HepG2 (cell line): ENCODE measurements around the gene PLIN3. TPM values are rescaled to one million over a fixed set of nuclear protein-coding genes. Genes with fewer than 3 reads are reported as not detected.

Source experiments
- CBX1 ChIP-seq: IDR thresholded peaks from one replicate; pipeline ENCODE4 v1.6.1; 2016; ENCODE audit warnings: antibody characterized with exemption, low read depth
- CENPX ChIP-seq: sonication (generic); formaldehyde crosslinking; IDR thresholded peaks from 2 replicates; pipeline ENCODE4 v1.9.0; 2021; ENCODE audit warnings: mild to moderate bottlenecking, missing genetic modification reagents, moderate library complexity
- DR1 ChIP-seq: sonication (generic); formaldehyde crosslinking; IDR thresholded peaks from 2 replicates; pipeline ENCODE4 v1.8.0; 2021; ENCODE audit warnings: mild to moderate bottlenecking, missing genetic modification reagents, inconsistent platforms
- FOXJ3 ChIP-seq: sonication (generic); formaldehyde crosslinking; IDR thresholded peaks from 2 replicates; pipeline ENCODE4 v1.4.0; 2020; ENCODE audit warnings: missing genetic modification reagents, mild to moderate bottlenecking, borderline replicate concordance
- IKZF4 ChIP-seq: sonication (generic); formaldehyde crosslinking; IDR thresholded peaks from 2 replicates; pipeline ENCODE4 v1.5.1; 2020; ENCODE audit warnings: borderline replicate concordance, mild to moderate bottlenecking, low read depth, missing genetic modification reagents; ENCODE audit errors: not compliant biosample characterization
- PRMT3 ChIP-seq: sonication (generic); formaldehyde crosslinking; IDR thresholded peaks from 2 replicates; pipeline ENCODE4 v1.8.1; 2022; ENCODE audit warnings: low read depth, mild to moderate bottlenecking, moderate library complexity, missing genetic modification reagents, borderline replicate concordance
- SALL1 ChIP-seq: sonication (generic); formaldehyde crosslinking; IDR thresholded peaks from 2 replicates; pipeline ENCODE4 v1.8.0; 2022; ENCODE audit warnings: mild to moderate bottlenecking, missing genetic modification reagents
- SNAI1 ChIP-seq: sonication (generic); formaldehyde crosslinking; IDR thresholded peaks from 2 replicates; pipeline ENCODE4 v1.5.0; 2020; ENCODE audit warnings: mild to moderate bottlenecking, missing genetic modification reagents, borderline replicate concordance
- ZBTB42 ChIP-seq: sonication (generic); formaldehyde crosslinking; IDR thresholded peaks from 2 replicates; pipeline ENCODE4 v1.5.0; 2020; ENCODE audit warnings: mild to moderate bottlenecking, missing genetic modification reagents
- ZFP90 ChIP-seq: sonication (generic); formaldehyde crosslinking; IDR thresholded peaks from 2 replicates; pipeline ENCODE4 v1.8.0; 2022; ENCODE audit warnings: missing genetic modification reagents, mild to moderate bottlenecking, inconsistent platforms, borderline replicate concordance
- ZNF124 ChIP-seq: sonication (generic); formaldehyde crosslinking; IDR thresholded peaks from 2 replicates; pipeline ENCODE4 v1.4.0; 2020; ENCODE audit warnings: missing genetic modification reagents
- ZNF543 ChIP-seq: sonication (generic); formaldehyde crosslinking; IDR thresholded peaks from 2 replicates; pipeline ENCODE4 v1.4.0; 2020; ENCODE audit warnings: mild to moderate bottlenecking, missing genetic modification reagents
- ZNF709 ChIP-seq: sonication (generic); formaldehyde crosslinking; IDR thresholded peaks from 2 replicates; pipeline ENCODE4 v1.5.0; 2020; ENCODE audit warnings: mild to moderate bottlenecking, missing genetic modification reagents
- ZNF790 ChIP-seq: sonication (generic); formaldehyde crosslinking; IDR thresholded peaks from 2 replicates; pipeline ENCODE4 v1.8.0; 2022; ENCODE audit warnings: missing genetic modification reagents, mild to moderate bottlenecking, borderline replicate concordance
- polyA plus RNA-seq, 8 experiments: library from polyadenylated mRNA; depleted of rRNA in 3 of 8; stranded (reverse) in 7 of 8; unstranded in 1 of 8; fragments of >200 nt; fragmentation: Illumina TruSeq in 4 of 8; extraction: Trizol in 4 of 8; gene quantifications; 2 replicates each; pipeline versions ENCODE4 v1.2.1 to v1.2.3, GENCODE V29; 2011 to 2016; ENCODE audit warnings: low read depth in 4 of 8, missing spikeins in 1 of 8, mixed read lengths in 1 of 8; ENCODE audit not compliant: insufficient read depth in 1 of 8
- total RNA-seq, 5 experiments: library from RNA; depleted of rRNA; stranded (reverse); fragments of >200 nt; fragmentation: Illumina TruSeq; extraction: Trizol; gene quantifications; 2 replicates each; pipeline ENCODE4 v1.2.3, GENCODE V29; 2016; ENCODE audit warnings: low read depth in 1 of 5
- TF ChIP-seq, protein P1 (sequence below): IDR thresholded peaks from 2 replicates; pipeline ENCODE4 v1.6.1; 2016; ENCODE audit warnings: missing compliant biosample characterization, missing genetic modification reagents, borderline replicate concordance
- TF ChIP-seq, protein P2 (sequence below), 2 experiments: sonication (generic) in 1 of 2; formaldehyde crosslinking in 1 of 2; IDR thresholded peaks; 2 replicates each; pipeline versions ENCODE4 v1.4.0 to v1.6.1; 2016 to 2020; ENCODE audit warnings: borderline replicate concordance in 1 of 2, low read depth in 1 of 2, mild to moderate bottlenecking in 1 of 2, missing genetic modification reagents in 1 of 2
- TF ChIP-seq, protein P3 (sequence below): IDR thresholded peaks from 2 replicates; pipeline ENCODE4 v1.6.1; 2016; ENCODE audit warnings: low read depth, missing genetic modification reagents, missing compliant biosample characterization

The PLIN3 gene
- total and polyA plus RNA-seq, 2 of the 13 experiments (the other 11 are each of a cell fraction or from before 2014, with no cell fraction given), result 49.3 to 57.9 TPM

DNA sequence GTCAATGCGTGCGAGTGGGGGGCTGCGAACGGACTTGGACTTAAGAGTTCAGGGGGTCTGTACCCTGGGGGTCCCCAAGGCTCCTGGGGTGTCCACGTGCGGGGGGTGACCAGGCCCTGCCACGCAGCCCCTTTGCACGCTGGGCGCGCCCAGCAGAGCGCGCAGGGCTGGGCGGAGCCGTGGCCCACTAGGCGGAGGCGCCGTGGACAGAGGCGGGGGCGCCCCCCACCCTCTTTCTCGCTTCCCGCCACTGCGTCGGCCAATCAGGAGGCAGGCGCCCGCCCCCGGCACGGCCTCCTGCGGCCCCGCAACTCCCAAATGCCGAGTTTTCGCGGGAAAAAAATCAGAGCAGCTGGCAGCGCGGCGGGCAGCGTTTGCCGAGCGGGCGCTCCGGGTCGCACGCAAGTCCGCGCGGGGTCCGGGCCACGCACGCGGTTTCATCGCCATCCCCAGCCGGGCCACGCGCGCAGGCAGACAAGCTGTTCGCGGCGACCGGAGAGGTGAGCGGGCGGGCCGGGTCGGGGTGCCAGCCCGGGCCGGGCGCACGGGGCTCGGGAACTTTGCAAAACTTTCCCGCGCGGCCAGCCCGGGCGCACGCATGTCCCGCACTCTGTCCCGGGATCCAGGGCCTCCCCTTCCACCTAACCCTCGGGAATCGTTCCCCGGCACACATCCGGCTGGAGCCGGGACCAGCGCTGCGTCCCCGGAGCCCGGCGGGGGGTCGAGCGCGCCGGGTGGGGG, 41.9 kb upstream of the PLIN3 start, which contains the start of gene UHRF1 (continued):
- TF ChIP-seq, protein P1, sequence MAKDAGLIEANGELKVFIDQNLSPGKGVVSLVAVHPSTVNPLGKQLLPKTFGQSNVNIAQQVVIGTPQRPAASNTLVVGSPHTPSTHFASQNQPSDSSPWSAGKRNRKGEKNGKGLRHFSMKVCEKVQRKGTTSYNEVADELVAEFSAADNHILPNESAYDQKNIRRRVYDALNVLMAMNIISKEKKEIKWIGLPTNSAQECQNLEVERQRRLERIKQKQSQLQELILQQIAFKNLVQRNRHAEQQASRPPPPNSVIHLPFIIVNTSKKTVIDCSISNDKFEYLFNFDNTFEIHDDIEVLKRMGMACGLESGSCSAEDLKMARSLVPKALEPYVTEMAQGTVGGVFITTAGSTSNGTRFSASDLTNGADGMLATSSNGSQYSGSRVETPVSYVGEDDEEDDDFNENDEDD (CRISPR knock-in tag), result peak; percentile 80
- 0 out of 2 replicates have a peak, but pooled peaks have one; percentile 77 for TF ChIP-seq ZNF124 (CRISPR knock-in tag)
- peak; percentile 53; the same call in 1 of the 2 replicates for TF ChIP-seq PRMT3
- peak; percentile 5; the same call in 1 of the 2 replicates for TF ChIP-seq SALL1 (CRISPR knock-in tag)
- peak; percentile 70 for TF ChIP-seq IKZF4 (CRISPR knock-in tag)
- peak; percentile 61; the same call in 1 of the 2 replicates for TF ChIP-seq ZNF709 (CRISPR knock-in tag)
- TF ChIP-seq, protein P2, sequence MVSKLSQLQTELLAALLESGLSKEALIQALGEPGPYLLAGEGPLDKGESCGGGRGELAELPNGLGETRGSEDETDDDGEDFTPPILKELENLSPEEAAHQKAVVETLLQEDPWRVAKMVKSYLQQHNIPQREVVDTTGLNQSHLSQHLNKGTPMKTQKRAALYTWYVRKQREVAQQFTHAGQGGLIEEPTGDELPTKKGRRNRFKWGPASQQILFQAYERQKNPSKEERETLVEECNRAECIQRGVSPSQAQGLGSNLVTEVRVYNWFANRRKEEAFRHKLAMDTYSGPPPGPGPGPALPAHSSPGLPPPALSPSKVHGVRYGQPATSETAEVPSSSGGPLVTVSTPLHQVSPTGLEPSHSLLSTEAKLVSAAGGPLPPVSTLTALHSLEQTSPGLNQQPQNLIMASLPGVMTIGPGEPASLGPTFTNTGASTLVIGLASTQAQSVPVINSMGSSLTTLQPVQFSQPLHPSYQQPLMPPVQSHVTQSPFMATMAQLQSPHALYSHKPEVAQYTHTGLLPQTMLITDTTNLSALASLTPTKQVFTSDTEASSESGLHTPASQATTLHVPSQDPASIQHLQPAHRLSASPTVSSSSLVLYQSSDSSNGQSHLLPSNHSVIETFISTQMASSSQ (IDR thresholded peaks at IDR 0.05; ENCODE audit: low read depth), result no peak
- TF ChIP-seq, protein P2 (CRISPR knock-in tag; IDR thresholded peaks at IDR 0.05; ENCODE audit: borderline replicate concordance), result peak; percentile 45; the same call in 1 of the 2 replicates
- TF ChIP-seq ZNF543, result 0 out of 2 replicates have a peak, but pooled peaks have one; percentile 59
- peak; percentile 55; the same call in 1 of the 2 replicates for TF ChIP-seq ZBTB42 (CRISPR knock-in tag)
- TF ChIP-seq ZNF790 (CRISPR knock-in tag), result peak; percentile 49; the same call in 1 of the 2 replicates
- peak; percentile 70; the same call in 1 of the 2 replicates for TF ChIP-seq ZFP90 (CRISPR knock-in tag)
- TF ChIP-seq SNAI1 (CRISPR knock-in tag), result no peak; the same call in 1 of the 2 replicates
- TF ChIP-seq DR1 (CRISPR knock-in tag), result peak; percentile 73
- no peak for TF ChIP-seq CENPX
- no peak for TF ChIP-seq FOXJ3 (CRISPR knock-in tag)
- peak; percentile 4 for TF ChIP-seq CBX1
- TF ChIP-seq, protein P3, sequence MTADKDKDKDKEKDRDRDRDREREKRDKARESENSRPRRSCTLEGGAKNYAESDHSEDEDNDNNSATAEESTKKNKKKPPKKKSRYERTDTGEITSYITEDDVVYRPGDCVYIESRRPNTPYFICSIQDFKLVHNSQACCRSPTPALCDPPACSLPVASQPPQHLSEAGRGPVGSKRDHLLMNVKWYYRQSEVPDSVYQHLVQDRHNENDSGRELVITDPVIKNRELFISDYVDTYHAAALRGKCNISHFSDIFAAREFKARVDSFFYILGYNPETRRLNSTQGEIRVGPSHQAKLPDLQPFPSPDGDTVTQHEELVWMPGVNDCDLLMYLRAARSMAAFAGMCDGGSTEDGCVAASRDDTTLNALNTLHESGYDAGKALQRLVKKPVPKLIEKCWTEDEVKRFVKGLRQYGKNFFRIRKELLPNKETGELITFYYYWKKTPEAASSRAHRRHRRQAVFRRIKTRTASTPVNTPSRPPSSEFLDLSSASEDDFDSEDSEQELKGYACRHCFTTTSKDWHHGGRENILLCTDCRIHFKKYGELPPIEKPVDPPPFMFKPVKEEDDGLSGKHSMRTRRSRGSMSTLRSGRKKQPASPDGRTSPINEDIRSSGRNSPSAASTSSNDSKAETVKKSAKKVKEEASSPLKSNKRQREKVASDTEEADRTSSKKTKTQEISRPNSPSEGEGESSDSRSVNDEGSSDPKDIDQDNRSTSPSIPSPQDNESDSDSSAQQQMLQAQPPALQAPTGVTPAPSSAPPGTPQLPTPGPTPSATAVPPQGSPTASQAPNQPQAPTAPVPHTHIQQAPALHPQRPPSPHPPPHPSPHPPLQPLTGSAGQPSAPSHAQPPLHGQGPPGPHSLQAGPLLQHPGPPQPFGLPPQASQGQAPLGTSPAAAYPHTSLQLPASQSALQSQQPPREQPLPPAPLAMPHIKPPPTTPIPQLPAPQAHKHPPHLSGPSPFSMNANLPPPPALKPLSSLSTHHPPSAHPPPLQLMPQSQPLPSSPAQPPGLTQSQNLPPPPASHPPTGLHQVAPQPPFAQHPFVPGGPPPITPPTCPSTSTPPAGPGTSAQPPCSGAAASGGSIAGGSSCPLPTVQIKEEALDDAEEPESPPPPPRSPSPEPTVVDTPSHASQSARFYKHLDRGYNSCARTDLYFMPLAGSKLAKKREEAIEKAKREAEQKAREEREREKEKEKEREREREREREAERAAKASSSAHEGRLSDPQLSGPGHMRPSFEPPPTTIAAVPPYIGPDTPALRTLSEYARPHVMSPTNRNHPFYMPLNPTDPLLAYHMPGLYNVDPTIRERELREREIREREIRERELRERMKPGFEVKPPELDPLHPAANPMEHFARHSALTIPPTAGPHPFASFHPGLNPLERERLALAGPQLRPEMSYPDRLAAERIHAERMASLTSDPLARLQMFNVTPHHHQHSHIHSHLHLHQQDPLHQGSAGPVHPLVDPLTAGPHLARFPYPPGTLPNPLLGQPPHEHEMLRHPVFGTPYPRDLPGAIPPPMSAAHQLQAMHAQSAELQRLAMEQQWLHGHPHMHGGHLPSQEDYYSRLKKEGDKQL (CRISPR knock-in tag), result no peak
